HepG2 (cell line): ENCODE results near the gene MLLT11. TPM values are rescaled to one million over a fixed set of nuclear protein-coding genes. Genes with fewer than 3 reads are reported as not detected.

Experiments
- ATAC-seq: fragments of 200-7000 bp; cut with Tn5 transposase; 3 replicates; pipeline ENCODE4 v1.9.1; 2020; ENCODE audit warnings: mild to moderate bottlenecking, moderate library complexity
- BruUV-seq: library from RNA; stranded (reverse); fragments of 400-500 nt; replicated peaks from 2 replicates; lab custom pipeline; 2021; lab: Mats Ljungman, UMichigan
- CTCF ChIA-PET: fragments of 300-600 bp; formaldehyde crosslinking; extraction: SDS; loops from one replicate; lab custom pipeline; 2021; ENCODE audit warnings: low total read pairs, inconsistent platforms, low intra/inter-chr PET ratio; lab: Yijun Ruan, JAX
- POLR2A ChIA-PET: fragments of 350-600 bp; sonication (Branson Sonifier 250); formaldehyde crosslinking; loops from one replicate; lab custom pipeline; 2020; ENCODE audit warnings: antibody characterized with exemption, inconsistent platforms; lab: Yijun Ruan, JAX
- DNase-seq: peaks from one replicate; pipeline ENCODE4 v3.0.0-alpha.2; 2015; ENCODE audit warnings: low spot score
- FAIRE-seq: peaks from 3 replicates; lab custom pipeline; 2011; peaks lifted over from hg19 to GRCh38; lab: Jason Lieb, UNC
- H2AFZ ChIP-seq: one replicate; pipeline ENCODE4 v1.6.1; 2011; ENCODE audit warnings: low read length, inconsistent platforms
- H3K27ac ChIP-seq: fragments of 300-600 bp; 3 replicates; pipeline ENCODE4 v1.8.0; 2011; ENCODE audit warnings: mixed run types, mild to moderate bottlenecking, mixed read lengths, low read length, inconsistent platforms; ENCODE audit not compliant: insufficient read depth; ENCODE audit errors: extremely low read length
- H3K27me3 ChIP-seq, 2 experiments: fragments of 200-600 bp in 1 of 2; 2 replicates in 1 of 2; 3 replicates in 1 of 2; pipeline versions ENCODE4 v1.6.0 to v1.8.0; 2011; ENCODE audit warnings: low read length in 2 of 2, mild to moderate bottlenecking in 2 of 2, moderate library complexity in 2 of 2, inconsistent platforms in 1 of 2; ENCODE audit not compliant: insufficient read depth in 2 of 2, control insufficient read depth in 1 of 2
- H3K36me3 ChIP-seq, 2 experiments: fragments of 200-600 bp in 1 of 2; replicated peaks in 1 of 2; 2 replicates in 1 of 2; 3 replicates in 1 of 2; pipeline versions ENCODE4 v1.5.1 to v1.8.0; 2011; ENCODE audit warnings: low read length in 2 of 2, inconsistent platforms in 1 of 2; ENCODE audit not compliant: insufficient read depth in 2 of 2, control insufficient read depth in 1 of 2
- H3K4me1 ChIP-seq: 2 replicates; pipeline ENCODE4 v1.5.1; 2012; ENCODE audit warnings: low read length, inconsistent platforms; ENCODE audit not compliant: insufficient read depth
- H3K4me2 ChIP-seq: 2 replicates; pipeline ENCODE4 v1.6.0; 2011; ENCODE audit warnings: low read depth, low read length, inconsistent platforms
- H3K4me3 ChIP-seq, 3 experiments: fragments of 200-600 bp in 1 of 3; sonication (generic), shearing (Covaris generic) in 1 of 3; replicated peaks in 1 of 3; 2 replicates each; pipeline ENCODE4 v1.5.1; 2011 to 2016; ENCODE audit warnings: low read length in 3 of 3, inconsistent platforms in 2 of 3, low read depth in 2 of 3, mild to moderate bottlenecking in 2 of 3, control low read depth in 1 of 3, mixed read lengths in 1 of 3; ENCODE audit not compliant: insufficient read depth in 1 of 3
- H3K79me2 ChIP-seq: one replicate; pipeline ENCODE4 v1.6.1; 2011; ENCODE audit warnings: low read length, inconsistent platforms; ENCODE audit not compliant: insufficient read depth
- H3K9ac ChIP-seq: 2 replicates; pipeline ENCODE4 v1.6.0; 2011; ENCODE audit warnings: mild to moderate bottlenecking, low read depth, low read length, inconsistent platforms; ENCODE audit not compliant: insufficient read depth
- H3K9me3 ChIP-seq: 2 replicates; pipeline ENCODE4 v1.5.1; 2012; ENCODE audit warnings: mild to moderate bottlenecking, low read length
- H4K20me1 ChIP-seq: 2 replicates; pipeline ENCODE4 v1.6.0; 2011; ENCODE audit warnings: inconsistent platforms, mild to moderate bottlenecking, low read length, moderate library complexity; ENCODE audit not compliant: insufficient read depth
- HHEX ChIP-seq: IDR thresholded peaks from 2 replicates; pipeline ENCODE4 v1.6.1; 2016; ENCODE audit warnings: control low read depth
- IRX3 ChIP-seq: sonication (generic); formaldehyde crosslinking; IDR thresholded peaks from 2 replicates; pipeline ENCODE4 v1.8.1; 2023; ENCODE audit warnings: mild to moderate bottlenecking, low read depth, missing genetic modification reagents, borderline replicate concordance
- KLF9 ChIP-seq: IDR thresholded peaks from 2 replicates; pipeline ENCODE4 v1.6.1; 2016; ENCODE audit warnings: low read depth
- MTF1 ChIP-seq: sonication (generic); formaldehyde crosslinking; IDR thresholded peaks from 2 replicates; pipeline ENCODE4 v1.5.0; 2020; ENCODE audit warnings: missing genetic modification reagents
- PCBP2 ChIP-seq: fragments of 200-400 bp; formaldehyde crosslinking; optimal IDR thresholded peaks from 2 replicates; pipeline ENCODE3; 2018; ENCODE audit warnings: low read length, low read depth; ENCODE audit not compliant: poor library complexity, severe bottlenecking
- PHB2 ChIP-seq: fragments of 450-650 bp; IDR thresholded peaks from 2 replicates; pipeline ENCODE4 v1.6.1; 2018; ENCODE audit not compliant: partially characterized antibody
- RNF2 ChIP-seq: fragments of 450-650 bp; conservative IDR thresholded peaks from 2 replicates; pipeline ENCODE4 v1.6.1; 2016; ENCODE audit warnings: low read depth
- SNAPC2 ChIP-seq: sonication (generic); formaldehyde crosslinking; IDR thresholded peaks from 2 replicates; pipeline ENCODE4 v1.8.1; 2022; ENCODE audit warnings: mild to moderate bottlenecking, missing genetic modification reagents
- STAT5B ChIP-seq: sonication (generic); formaldehyde crosslinking; IDR thresholded peaks from 2 replicates; pipeline ENCODE4 v1.4.0; 2020; ENCODE audit warnings: missing genetic modification reagents
- TBX2 ChIP-seq: sonication (generic); formaldehyde crosslinking; IDR thresholded peaks from 2 replicates; pipeline ENCODE4 v1.5.0; 2020; ENCODE audit warnings: missing genetic modification reagents, mild to moderate bottlenecking, borderline replicate concordance
- TCF7L2 ChIP-seq: IDR thresholded peaks from 2 replicates; pipeline ENCODE4 v1.6.1; 2011; ENCODE audit warnings: mild to moderate bottlenecking, low read depth, low read length, moderate library complexity
- ZFP36L2 ChIP-seq: sonication (generic); formaldehyde crosslinking; IDR thresholded peaks from 2 replicates; pipeline ENCODE4 v1.4.0; 2020; ENCODE audit warnings: missing genetic modification reagents
- ZNF143 ChIP-seq: sonication (generic); formaldehyde crosslinking; IDR thresholded peaks from 2 replicates; pipeline ENCODE4 v1.4.0; 2020; ENCODE audit warnings: missing genetic modification reagents
- ZNF431 ChIP-seq: sonication (generic); formaldehyde crosslinking; IDR thresholded peaks from 2 replicates; pipeline ENCODE4 v1.9.0; 2022; ENCODE audit warnings: missing genetic modification reagents, low read depth, mild to moderate bottlenecking, borderline replicate concordance
- ZNF652 ChIP-seq: IDR thresholded peaks from 2 replicates; pipeline ENCODE4 v1.6.1; 2016; ENCODE audit warnings: low read depth, borderline replicate concordance
- ZNF790 ChIP-seq: sonication (generic); formaldehyde crosslinking; IDR thresholded peaks from 2 replicates; pipeline ENCODE4 v1.8.0; 2022; ENCODE audit warnings: missing genetic modification reagents, mild to moderate bottlenecking, borderline replicate concordance
- ZSCAN9 ChIP-seq: IDR thresholded peaks from 2 replicates; pipeline ENCODE4 v1.6.1; 2016; ENCODE audit warnings: borderline replicate concordance
- WGBS: methylation state at CpG from one replicate; pipeline ENCODE4 v1.1.6; 2017; ENCODE audit warnings: low lambda C conversion rate; 5-methylcytosine and 5-hydroxymethylcytosine counted together
- in situ Hi-C: cut with HindIII; loops from 2 replicates; pipeline ENCODE4 v1.10.0; 2017; ENCODE audit warnings: low pct_unique_long_range_greater_than_20kb; ENCODE audit not compliant: extremely low pct_ligation_motif_present
- intact Hi-C: fragments of 100-400 bp; cut with micrococcal nuclease; formaldehyde crosslinking; loops from one replicate; pipeline ENCODE4 v1.10.0; 2022; ENCODE audit not compliant: unreplicated experiment
- polyA plus RNA-seq, 8 experiments: library from polyadenylated mRNA; depleted of rRNA in 3 of 8; stranded (reverse) in 7 of 8; unstranded in 1 of 8; fragments of >200 nt; fragmentation: Illumina TruSeq in 4 of 8; extraction: Trizol in 4 of 8; gene quantifications; 2 replicates each; pipeline versions ENCODE4 v1.2.1 to v1.2.3, GENCODE V29; 2011 to 2016; ENCODE audit warnings: low read depth in 4 of 8, missing spikeins in 1 of 8, mixed read lengths in 1 of 8; ENCODE audit not compliant: insufficient read depth in 1 of 8
- total RNA-seq, 5 experiments: library from RNA; depleted of rRNA; stranded (reverse); fragments of >200 nt; fragmentation: Illumina TruSeq; extraction: Trizol; gene quantifications; 2 replicates each; pipeline ENCODE4 v1.2.3, GENCODE V29; 2016; ENCODE audit warnings: low read depth in 1 of 5
- TF ChIP-seq, protein P1 (sequence below), 2 experiments: sonication (generic) in 1 of 2; formaldehyde crosslinking in 1 of 2; IDR thresholded peaks; 2 replicates each; pipeline versions ENCODE4 v1.4.0 to v1.6.1; 2018 to 2020; ENCODE audit warnings: missing genetic modification reagents in 2 of 2, borderline replicate concordance in 1 of 2, low read depth in 1 of 2, mild to moderate bottlenecking in 1 of 2, missing biosample characterization in 1 of 2
- TF ChIP-seq, protein P2 (sequence below): sonication (generic); formaldehyde crosslinking; IDR thresholded peaks from 2 replicates; pipeline ENCODE4 v1.5.1; 2020; ENCODE audit warnings: mild to moderate bottlenecking, moderate library complexity, missing genetic modification reagents

Gene MLLT11
- total and polyA plus RNA-seq, 2 of the 13 experiments (the other 11 are each of a cell fraction or from before 2014, with no cell fraction given) = 0.21 to 0.22 TPM

DNA sequence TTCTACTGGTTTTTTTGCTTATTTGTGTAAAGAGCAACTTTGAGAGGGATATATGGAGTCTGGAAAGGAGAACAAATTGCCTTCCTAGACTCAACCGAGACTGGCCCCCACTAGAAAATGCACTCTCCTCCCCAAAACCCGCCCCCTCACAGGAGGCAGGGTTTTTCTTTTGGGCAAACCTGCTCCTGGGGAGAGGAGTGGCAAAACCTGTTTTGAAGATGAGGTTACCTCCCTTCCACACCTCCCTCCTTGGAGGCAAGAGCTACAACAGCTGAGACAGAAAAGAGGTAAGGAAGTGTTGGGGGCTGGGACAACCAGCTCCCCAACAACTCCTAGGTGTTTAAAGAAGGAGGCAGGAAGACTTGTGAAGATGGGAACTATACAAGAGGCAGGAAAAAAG, 23.8 kb upstream of the MLLT11 start, which contains the start of gene BNIPL:
Gene BNIPL (plus strand): TSS at position 231 of the 400 bp plus-strand sequence. CDS start 140 bp downstream, at position 371.
- Histone ChIP-seq H3K79me2 (no peaks in the 10 kb centered on the region), H4K20me1 (no peaks in the 10 kb centered on the region), H3K4me3 (no peak within 1 kb of the TSS), H3K36me3 (peaks cover 5 to 20% of the 10 kb centered on the region in 2 experiments; a peak in 3 of 5 replicates), H3K9me3 (no peaks in the 10 kb centered on the region), H2AFZ (no peak within 1 kb of the TSS), H3K27me3 (no peaks in the 10 kb centered on the region), H3K4me1 (no peaks in the 10 kb centered on the region), H3K27ac (no peak within 1 kb of the TSS), H3K4me2 (no peak within 1 kb of the TSS), H3K9ac (no peak within 1 kb of the TSS)
- CTCF ChIA-PET = no interaction called here
- WGBS = 64% methylated on average over 2 of the region's 2 CpGs
- DNase-seq (no peak), ATAC-seq (no peak), FAIRE-seq (no peak)
- no TSS peak for BruUV-seq
- POLR2A ChIA-PET = no interaction called here
- no peak for TF ChIP-seq PCBP2
- TF ChIP-seq, protein P1, sequence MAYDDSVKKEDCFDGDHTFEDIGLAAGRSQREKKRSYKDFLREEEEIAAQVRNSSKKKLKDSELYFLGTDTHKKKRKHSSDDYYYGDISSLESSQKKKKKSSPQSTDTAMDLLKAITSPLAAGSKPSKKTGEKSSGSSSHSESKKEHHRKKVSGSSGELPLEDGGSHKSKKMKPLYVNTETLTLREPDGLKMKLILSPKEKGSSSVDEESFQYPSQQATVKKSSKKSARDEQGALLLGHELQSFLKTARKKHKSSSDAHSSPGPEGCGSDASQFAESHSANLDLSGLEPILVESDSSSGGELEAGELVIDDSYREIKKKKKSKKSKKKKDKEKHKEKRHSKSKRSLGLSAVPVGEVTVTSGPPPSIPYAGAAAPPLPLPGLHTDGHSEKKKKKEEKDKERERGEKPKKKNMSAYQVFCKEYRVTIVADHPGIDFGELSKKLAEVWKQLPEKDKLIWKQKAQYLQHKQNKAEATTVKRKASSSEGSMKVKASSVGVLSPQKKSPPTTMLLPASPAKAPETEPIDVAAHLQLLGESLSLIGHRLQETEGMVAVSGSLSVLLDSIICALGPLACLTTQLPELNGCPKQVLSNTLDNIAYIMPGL (CRISPR knock-in tag; IDR thresholded peaks at IDR 0.05; ENCODE audit: borderline replicate concordance in 1 of 2, low read depth in 1 of 2) = no peak
- no peak for TF ChIP-seq TBX2 (CRISPR knock-in tag)
- TF ChIP-seq ZNF790 (CRISPR knock-in tag) = no peak
- TF ChIP-seq MTF1 (CRISPR knock-in tag) = no peak
- no peak for TF ChIP-seq IRX3 (CRISPR knock-in tag)
- TF ChIP-seq ZNF652 (CRISPR knock-in tag) = no peak
- TF ChIP-seq TCF7L2 = no peak
- no peak for TF ChIP-seq ZNF143 (CRISPR knock-in tag)
- no peak for TF ChIP-seq STAT5B (CRISPR knock-in tag)
- TF ChIP-seq, protein P2, sequence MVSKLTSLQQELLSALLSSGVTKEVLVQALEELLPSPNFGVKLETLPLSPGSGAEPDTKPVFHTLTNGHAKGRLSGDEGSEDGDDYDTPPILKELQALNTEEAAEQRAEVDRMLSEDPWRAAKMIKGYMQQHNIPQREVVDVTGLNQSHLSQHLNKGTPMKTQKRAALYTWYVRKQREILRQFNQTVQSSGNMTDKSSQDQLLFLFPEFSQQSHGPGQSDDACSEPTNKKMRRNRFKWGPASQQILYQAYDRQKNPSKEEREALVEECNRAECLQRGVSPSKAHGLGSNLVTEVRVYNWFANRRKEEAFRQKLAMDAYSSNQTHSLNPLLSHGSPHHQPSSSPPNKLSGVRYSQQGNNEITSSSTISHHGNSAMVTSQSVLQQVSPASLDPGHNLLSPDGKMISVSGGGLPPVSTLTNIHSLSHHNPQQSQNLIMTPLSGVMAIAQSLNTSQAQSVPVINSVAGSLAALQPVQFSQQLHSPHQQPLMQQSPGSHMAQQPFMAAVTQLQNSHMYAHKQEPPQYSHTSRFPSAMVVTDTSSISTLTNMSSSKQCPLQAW = no peak
- TF ChIP-seq PHB2 = no peak
- TF ChIP-seq ZNF431 (CRISPR knock-in tag) = no peak
- no peak for TF ChIP-seq ZFP36L2
- no peak for TF ChIP-seq HHEX
- no peak for TF ChIP-seq ZSCAN9 (CRISPR knock-in tag)
- TF ChIP-seq SNAPC2 (CRISPR knock-in tag) = no peak
- TF ChIP-seq RNF2 = no peak
- TF ChIP-seq KLF9 (CRISPR knock-in tag) = no peak
- intact Hi-C loops = no loop called here
- in situ Hi-C loops = no loop called here
